CD4-positive, alpha-beta T cell treated with Interferon alpha-2 for 1 hour (primary cell): ENCODE data around the gene VAV3.

Source experiments
- DNase-seq, 2 donors: peaks; one replicate each; pipeline ENCODE4 v3.0.0-alpha.2; 2020 to 2022

Gene VAV3

DNA sequence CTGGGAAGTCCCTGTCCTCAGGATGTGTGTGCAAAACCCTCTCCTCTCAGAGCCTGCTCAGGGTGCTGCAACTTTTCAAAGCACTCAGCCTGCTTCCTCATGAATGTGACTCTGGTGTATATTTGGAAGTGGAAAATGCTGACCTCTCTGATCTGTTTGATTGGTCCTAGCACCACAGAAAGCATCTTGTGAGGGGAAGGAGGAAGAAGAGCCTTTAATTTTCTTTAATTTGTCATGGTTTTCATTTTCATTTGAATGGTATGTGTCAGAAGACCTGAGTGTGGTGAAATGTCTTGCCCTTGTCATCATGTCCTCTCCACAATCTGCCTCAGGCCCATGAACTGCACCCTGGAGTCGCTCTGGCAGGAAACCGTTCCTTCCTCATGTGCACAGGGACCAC lies 440.7 kb downstream of the VAV3 start:
- no peak for DNase-seq

DNA sequence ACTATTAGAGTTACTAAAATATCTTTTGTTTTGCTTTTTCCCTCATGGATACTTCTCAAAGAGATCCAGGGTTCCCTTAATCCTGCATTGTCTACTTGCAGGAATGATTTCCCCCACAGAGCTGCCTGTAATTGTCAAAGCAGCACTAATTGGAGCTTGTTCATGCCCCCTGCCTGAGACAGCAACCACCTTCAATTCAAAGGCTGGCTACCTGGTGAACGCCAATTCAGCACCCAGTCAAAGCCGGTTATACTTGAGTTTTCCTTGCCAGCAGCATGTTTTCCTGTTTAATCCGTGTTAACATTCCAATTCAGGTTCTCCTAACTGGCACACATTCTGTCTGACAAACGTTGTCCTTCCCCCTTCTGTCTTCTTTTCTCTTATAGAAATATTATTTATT lies 441.2 kb downstream of the VAV3 start:
- DNase-seq, result no peak

DNA sequence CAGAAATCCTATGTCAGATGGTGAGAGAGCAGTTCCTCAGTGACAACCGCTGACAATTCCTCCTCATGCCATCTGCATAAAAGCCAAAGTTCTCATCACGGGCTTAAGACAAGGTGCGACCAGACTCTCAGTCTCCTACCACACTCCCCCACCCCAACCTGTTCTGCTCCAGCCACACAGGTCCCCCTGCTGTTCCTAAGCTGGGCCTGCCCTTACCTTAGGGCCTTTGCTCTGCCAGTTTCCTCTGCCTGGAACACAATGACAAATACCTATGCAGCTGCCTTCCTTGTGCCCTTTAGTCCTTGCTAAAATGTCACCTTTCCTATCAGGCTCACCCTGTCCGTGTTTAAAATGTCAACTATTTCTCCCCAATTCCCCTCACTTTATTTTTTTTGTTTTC lies 441.9 kb downstream of the VAV3 start:
- DNase-seq, result no peak
